Endothelial cell of hepatic sinusoid (primary cell): ENCODE data around the gene AP4M1.
"Not testable (repeated sequence)": the region's sequence is repeated elsewhere in the genome, so short reads cannot be mapped to it uniquely, and the experiment has no call there.

ENCODE experiments used
- in situ Hi-C: cut with HindIII; loops from 2 replicates; pipeline ENCODE4 v1.10.0; 2017; ENCODE audit warnings: low sequenced_read_pairs

AP4M1 gene

DNA sequence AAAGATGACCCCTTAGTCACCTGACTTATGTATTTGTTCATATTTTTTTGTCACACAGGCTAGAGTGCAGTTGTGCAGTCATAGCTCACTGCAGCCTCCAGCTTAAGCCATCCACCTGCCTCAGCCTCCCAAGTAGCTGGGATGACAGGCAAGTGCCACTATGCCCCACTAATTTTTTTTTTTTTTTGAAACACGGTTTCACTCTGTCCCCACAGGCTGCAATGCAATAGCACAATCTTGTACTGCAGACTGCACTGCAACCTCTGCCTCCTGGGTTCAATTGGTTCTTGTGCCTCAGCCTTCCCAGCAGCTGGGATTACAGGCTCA is 27.2 kb downstream of the AP4M1 start:
- in situ Hi-C loops: no loop called here

DNA sequence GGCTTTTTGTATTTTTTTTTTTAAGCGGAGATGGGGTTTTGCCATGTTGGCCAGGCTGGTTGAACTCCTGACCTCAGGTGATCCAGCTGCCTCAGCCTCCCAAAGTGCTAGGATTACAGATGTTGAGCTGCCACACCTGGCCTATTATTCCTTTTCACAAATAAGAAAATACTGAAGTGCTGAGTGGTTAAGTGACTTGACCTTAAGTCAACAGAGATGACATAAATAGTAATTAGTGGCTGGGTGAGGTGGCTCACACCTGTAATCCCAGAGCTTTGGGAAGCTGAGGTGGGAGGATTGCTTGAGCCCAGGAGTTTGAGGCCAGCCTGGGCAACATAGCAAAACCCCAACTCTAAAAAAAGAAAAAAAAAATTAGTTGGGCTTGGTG is 28.8 kb downstream of the AP4M1 start:
- in situ Hi-C loops: not testable (repeated sequence)

DNA sequence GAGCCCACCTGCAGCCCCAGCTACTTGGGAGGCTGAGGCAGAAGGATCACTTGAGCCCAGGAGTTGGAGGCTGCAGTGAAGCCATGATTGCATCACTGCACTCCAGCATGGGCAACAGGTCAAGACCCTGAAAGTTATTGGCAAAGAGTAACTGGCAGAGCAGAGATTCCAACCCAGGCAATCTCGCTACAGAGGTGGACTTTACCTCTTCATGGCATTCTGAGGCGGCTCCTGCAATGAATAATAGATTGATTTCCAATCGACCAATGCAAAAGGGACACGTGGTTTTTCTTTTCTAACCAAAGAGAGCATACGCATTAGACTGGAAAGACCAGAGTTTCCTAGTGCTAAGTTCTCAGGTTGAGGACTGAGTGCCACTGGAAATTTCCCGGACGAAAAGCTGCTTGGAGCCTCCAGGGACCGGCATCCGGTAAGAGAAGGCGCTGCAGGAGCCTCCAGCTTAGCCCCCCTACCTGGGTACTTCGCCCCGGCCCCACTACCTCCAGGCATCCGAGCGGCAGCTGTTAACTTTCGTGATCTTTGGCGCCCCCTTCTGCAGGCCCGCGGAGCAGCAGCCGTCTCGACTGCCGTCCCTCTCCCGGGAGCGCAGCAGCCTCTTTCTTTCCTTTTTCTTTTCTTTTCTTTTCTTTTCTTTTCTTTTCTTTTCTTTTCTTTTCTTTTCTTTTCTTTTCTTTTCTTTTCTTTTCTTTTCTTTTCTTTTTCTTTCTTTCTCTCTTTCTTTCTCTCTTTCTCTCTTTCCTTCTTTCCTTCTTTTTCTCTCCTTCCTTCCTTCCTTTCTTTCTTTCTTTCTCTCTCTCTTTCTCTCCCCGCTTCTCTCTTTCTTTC is 29.4 kb downstream of the AP4M1 start:
- in situ Hi-C loops: no loop called here

DNA sequence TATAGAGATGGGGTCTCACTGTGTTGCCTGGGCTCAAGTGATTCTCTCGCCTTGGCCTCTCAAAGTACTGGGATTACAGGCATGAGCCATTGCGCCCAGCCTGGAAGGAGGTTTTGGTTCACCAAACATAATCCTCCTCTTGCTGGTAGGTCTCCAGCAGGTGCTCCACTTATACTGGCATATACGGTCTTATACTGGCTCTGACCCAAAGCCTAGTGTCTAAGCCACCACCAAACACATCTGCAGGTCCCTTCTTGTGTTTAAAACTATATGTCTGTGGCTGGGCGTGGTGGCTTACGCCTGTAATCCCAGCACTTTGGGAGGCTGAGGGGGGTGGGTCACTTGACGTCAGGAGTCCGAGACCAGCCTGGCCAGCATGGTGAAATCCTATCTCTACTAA is 30.7 kb downstream of the AP4M1 start:
- in situ Hi-C loops: no loop called here

DNA sequence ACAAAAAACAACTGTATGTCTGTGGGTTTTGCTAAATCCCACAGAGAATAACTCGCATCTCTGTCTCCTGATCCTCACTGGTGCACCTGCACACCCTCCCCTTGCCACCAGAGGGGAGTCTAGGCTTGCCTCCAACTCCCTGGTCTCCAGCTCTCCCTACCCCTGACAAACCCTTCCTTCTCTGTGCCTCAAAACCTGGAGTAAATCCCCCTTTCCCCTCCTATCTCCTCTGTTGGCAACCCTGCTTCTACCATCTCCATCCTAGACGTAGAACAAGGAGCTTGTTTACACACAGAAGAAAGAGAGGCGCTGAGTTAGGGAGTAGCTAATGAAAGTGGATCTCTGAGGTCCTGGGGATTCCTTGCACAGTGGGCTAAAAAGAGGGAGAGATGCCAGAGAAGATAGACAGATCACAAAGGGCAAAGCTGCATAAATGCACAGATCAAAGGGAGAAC is 31.3 kb downstream of the AP4M1 start:
- in situ Hi-C loops: no loop called here

DNA sequence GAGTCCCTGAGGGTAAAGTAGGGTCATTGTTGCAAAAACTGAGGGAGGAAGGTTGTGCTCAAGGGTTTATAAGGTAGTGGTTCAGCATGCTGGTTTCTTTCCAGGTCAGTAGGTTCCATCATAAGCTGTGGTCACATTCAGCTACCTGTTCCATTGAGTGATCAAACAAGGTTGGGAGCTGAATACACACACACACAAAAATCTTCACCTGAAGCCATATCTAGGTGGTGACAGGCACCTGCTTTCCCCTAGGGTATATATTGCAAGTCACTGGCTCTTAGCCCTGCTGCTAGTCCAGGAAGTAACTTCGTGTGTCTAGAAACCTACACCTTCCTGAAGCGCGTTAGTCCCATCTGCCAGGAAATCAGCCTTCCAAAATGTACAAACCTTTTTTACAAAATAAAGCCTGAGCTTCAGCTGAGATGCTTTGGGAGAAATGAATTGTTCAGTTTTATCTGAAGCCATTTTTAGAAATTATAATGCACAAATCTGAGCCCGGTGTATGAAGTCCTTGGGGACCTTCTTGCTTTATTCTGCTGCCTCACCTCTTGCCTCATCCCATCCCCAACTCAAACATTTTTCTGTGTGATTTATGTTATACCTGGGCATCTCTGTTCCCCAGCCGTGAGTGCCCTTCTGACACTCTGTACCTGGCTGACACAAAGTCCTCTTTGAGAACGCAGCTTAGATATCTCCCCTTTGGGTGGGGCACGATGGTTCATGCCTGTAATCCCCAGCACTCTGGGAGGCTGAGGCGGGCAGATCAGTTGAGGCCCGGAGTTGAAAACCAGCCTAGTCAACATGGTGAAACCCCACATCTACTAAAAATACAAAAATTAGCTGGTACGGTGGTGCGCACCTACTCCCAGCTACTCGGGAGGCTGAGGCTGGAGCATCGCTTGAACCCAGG is 36.7 kb downstream of the AP4M1 start:
- in situ Hi-C loops: no loop called here

DNA sequence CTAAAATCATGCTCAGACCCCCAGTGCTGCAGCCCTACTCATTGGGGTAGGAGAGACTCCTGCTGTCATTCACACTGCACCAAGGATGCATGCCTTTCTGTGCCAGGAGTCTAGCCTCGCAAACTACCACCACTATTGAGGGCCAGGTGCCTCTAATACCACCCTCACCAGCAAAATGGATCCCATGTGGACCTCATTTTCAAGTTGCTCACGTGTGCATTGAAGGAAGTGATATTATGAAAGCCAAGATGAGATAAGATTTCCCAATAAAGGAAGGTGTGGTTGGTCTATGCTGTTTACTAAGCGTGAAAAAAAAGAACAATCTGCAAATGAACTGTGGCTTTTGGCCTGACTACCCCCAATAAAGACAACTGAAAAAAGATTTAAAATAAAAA is 40.1 kb downstream of the AP4M1 start:
- in situ Hi-C loops: loop anchor here (5.0 kb wide), 1 partner anchor 64 kb away; no protein-coding TSS in a partner anchor

DNA sequence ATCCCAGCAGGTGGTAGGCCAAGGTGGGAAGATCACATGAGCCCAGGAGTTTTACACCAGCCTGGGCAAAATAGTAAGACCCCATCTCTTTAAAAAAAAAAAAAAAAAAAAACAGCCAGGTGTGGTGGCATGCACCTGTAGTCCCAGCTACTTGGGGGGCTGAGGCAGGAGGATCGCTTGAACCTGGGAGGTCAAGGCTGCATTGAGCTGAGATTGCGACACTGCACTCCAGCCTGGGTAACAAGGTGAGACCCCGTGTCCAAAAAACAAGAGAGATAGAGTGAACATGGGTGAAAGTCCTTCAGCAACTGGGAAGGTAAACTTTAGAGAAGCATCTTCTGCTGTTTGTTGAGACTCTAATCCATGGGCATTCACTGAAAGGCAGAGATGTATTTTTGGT is 41.0 kb downstream of the AP4M1 start:
- in situ Hi-C loops: loop anchor here (5.0 kb wide), 1 partner anchor 65 kb away; no protein-coding TSS in a partner anchor

DNA sequence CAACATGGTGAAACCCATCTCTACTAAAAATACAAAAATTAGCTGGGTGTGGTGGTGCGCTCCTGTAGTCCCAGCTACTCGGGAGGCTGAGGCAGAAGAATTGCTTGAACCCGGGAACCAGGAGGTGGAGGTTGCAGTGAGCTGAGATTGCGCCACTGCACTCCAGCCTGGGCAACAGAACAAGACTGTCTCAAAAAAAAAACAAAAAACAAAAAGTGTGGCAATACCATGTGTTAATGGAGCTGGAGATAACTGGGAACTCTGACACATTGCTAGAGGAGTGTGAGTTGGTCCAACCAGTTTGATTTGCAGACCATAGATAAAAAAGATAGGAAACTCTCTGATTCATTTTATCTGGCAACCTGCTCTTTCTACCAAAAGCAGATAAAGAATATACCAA is 44.9 kb downstream of the AP4M1 start:
- in situ Hi-C loops: not testable (repeated sequence)

DNA sequence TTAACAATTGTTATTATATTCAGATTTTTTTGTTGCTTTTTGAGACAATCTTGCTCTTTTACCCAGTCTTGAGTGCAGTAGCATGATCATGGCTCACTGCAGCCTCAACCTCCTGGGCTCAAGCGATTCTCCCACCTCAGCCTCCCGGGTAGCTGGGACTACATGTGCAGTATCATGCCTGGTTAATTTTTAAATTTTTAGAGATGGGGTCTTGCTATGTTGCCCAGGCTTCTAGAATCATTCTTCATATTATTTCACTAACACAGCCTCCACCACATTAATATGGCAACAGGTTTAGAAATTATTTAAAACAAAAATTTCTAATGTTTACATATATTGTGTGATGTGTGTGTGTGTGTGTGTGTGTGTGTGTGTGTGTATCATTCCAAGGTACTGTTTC is 45.8 kb downstream of the AP4M1 start:
- in situ Hi-C loops: no loop called here

DNA sequence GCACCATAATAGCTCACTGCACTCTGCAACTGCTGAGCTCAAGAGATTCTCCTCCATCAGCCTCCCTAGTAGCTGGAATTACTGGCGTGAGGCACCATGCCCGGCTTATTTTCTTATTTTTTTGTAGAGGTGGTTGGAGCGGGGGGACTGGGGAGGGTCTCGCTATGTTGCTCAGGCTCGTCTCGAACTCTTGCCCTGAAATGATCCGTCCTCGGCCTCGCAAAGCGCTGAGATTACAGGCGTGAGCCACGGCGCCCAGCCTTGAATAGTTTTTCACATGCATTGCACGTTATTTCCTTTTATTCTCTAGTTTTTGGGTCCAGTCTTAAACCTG is 46.7 kb downstream of the AP4M1 start:
- in situ Hi-C loops: no loop called here

DNA sequence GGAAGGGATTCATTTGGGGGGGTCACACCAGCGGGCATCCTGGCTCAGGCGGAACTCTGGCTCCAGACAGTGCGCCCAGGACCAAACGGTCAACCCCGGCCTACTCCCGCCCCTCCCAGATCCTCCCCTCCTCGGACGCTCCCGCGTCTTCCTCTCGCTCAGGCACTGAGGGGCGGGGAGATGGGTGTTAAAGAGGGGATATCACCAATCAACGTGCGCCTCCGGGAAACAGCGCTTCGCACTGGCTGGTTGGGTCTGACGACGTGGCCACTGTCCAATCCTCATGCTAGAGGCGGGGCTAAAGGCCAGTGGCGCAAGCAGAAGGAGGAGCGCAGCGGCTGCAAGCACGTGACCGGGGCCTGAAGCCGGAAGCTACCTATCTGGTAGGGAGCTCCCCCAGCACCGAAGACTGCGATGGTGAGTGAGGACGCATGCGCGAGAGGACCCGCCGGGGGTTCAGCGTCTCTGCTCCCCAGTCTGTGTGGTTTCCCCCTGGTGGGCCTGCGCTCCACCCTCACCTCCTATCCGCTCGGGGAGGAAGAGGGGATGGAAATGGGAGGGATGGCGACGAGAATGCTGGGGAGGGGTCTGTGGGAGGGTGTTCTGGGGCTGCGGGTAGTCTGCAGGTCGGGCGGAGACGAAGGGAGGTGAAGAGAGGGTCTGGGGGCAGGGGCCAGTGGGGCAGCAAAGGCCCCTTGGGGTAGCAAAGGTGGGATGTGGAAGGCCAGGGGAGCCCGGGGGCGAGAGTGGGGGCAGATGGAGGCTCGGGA is 47.3 kb downstream of the AP4M1 start, which contains the start of gene LAMTOR4:
Gene LAMTOR4, plus strand, starts transcription at position 360 of the 770 bp plus-strand sequence. Its CDS starts 55 bp downstream, at position 415.
- in situ Hi-C loops: no loop called here

DNA sequence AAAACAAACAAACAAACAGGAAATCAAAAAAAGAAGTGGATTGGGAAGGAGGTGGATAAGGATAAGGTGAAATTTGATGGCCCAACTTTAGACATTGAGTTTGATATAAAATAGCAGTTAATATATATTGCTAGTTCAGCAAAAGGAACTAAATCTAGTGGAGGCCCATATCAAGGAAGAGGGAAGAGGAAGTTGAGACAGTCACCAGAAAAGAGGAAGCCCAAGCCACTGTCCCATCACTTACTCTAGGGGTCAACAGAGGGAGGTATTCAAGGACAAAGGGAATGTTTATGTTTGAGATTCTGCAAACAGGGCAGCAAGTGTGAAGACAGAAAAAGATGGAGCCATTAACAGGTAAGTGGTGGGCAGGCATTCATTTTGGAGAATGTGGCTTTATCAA is 51.0 kb downstream of the AP4M1 start:
- in situ Hi-C loops: no loop called here

DNA sequence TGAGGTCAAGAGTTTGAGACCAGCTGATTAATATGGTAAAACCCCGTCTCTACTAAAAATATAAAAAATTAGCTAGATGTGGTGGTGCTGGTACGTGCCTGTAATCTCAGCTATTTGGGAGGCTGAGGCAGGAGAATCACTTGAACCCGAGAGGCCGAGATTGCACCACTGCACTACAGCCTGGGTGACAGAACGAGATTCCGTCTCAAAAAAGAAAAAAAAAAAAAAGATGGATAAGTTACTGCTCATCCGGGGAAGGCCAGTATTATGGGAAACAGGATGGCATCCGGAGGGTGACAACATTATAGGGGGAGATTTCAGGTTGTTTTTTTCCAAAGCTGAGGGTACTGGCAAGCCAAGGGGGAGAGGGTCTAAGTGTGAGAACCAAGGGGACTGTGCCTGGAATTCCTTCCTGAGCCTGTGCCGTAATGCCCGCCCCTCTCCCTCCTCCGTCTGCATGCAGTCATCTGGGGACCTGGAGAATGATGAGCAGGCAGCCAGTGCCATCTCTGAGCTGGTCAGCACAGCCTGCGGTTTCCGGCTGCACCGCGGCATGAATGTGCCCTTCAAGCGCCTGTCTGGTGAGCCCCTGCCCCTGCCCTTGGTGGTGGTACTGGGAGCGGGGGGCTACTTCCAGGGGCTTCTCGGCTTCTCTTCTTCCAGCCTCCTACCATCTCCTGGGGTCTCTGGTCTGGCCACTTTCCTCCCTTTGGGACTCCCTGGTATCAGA is 51.7 kb downstream of the AP4M1 start:
- in situ Hi-C loops: no loop called here

DNA sequence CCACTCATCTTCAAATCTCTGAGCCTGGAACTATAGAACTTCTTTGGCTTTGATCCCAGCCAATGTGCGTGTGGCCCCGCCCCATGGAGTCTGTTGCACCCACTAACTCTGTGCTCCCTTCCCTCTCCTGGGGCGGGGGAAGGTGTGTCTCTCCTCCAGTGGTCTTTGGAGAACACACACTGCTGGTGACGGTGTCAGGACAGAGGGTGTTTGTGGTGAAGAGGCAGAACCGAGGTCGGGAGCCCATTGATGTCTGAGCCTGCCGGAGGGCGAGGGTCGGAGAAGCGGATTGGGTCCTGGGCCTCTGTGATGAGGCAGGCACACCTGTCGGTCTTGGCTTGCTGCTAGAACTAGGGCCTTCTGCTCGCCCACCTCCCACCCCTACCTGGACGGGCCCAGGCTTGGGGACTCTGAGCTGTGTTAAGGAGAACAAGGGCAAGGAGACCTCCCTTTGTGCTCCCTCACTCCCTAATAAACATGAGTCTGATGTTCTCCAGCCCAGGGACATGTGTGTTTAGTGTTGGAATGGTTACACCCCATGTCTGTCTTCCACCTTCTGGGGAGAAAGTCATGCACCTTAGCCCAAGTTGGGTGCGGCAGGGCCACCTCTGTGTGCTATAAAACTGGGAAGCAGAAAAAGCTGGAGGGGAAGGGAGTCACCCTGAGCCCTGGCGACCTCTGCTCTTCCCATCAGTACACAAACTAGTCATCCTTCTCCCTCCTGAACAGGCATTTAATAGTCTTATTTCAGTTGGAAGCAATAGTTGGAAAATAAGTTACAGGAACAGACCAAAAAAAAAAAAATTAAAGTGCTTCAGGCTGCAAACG is 52.5 kb downstream of the AP4M1 start:
- in situ Hi-C loops: no loop called here

DNA sequence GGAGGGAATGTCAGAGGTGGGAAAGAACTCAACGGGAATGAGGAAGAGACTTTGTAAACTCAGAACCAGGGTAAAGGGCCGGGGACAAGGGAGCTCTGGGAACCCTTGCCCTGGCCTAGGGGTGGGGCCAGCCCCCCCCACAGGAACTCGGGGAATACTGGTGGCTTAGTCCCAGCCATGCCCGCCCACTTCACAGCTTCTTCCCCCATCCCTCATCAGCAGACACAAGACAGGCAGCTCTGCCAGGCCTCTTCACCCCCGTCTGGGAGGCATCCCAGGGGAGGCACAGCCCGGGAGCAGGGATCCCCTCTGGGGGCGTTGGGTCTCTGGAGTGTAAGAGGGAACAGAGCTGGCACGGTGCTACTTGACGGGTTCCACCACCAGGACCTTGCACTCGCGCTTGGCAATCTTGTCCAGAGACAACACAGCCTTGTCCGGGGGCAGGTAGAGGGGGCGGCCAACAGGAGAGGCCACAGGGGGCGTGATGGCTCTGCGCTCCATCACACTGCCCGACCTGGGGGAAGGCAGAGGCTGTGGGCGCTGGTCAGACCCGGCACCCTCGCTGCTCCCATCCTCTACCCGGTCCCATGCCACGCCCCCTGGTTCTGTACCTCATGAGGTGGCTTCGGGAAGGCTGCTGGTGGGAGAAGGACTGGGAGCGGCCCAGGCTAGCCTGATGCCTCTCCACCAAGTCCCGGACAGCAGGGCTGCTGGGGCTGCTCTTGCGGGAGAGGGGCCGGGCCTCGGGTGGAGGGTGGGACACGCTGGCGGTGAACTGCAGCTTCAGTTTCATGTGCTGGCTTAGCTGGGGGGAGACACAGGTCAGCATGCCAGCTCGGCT is 53.4 kb downstream of the AP4M1 start:
- in situ Hi-C loops: no loop called here

DNA sequence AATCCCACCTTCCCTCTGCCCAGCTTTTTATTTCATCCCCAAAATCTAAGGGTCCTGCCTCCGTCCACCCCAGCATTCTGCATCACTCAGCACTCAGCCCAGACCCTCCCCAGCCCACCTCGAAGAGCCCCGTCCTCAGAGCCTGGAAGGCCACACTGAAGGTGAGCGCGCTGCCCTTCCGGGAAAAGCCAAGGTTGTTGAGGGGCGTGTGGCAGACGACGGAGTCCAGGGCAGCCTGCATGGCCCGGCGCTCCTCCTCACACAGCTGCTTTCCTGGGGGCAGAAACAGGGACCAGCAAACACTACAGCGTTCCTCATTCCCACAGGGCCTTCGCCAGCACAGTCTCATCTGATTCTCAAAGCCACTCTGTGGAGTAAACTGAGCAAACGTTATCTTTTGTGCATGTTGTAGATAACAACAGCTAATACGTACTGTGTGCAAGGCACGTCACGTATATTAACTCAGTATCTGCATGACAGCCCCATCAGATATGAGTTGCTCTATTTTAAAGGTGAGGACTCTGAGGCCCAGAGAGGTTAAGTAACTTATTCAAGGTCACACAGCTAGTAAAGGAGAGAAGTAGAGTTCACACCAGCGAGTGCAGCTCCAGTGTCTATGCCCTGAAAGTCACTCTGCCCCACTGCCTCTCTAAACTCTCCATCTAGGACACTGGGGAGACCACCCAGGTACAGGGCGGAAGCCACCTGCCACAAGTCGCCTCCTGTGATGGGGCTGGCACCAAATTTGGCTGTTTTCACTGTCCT is 54.3 kb downstream of the AP4M1 start:
- in situ Hi-C loops: no loop called here
